Glomerular endothelial cell (primary cell): Measurements from ENCODE around the gene EVI2A. TPM values are rescaled to one million over a fixed set of nuclear protein-coding genes. Genes with fewer than 3 reads are reported as not detected.
"Not testable (repeated sequence)": the region's sequence is repeated elsewhere in the genome, so short reads cannot be mapped to it uniquely, and the experiment has no call there.

ENCODE experiments used
- DNase-seq: peaks from one replicate; pipeline ENCODE4 v3.0.0-alpha.2; 2011; ENCODE audit warnings: low read depth, low spot score; ENCODE audit errors: extremely low read depth
- total RNA-seq: library from RNA; depleted of rRNA; stranded (reverse); fragments of >200 nt; gene quantifications from 2 replicates; pipeline ENCODE4 v1.2.3, GENCODE V29; 2015

Gene EVI2A
- total RNA-seq, 1 donor from 2014 or later = 0.53 TPM

DNA sequence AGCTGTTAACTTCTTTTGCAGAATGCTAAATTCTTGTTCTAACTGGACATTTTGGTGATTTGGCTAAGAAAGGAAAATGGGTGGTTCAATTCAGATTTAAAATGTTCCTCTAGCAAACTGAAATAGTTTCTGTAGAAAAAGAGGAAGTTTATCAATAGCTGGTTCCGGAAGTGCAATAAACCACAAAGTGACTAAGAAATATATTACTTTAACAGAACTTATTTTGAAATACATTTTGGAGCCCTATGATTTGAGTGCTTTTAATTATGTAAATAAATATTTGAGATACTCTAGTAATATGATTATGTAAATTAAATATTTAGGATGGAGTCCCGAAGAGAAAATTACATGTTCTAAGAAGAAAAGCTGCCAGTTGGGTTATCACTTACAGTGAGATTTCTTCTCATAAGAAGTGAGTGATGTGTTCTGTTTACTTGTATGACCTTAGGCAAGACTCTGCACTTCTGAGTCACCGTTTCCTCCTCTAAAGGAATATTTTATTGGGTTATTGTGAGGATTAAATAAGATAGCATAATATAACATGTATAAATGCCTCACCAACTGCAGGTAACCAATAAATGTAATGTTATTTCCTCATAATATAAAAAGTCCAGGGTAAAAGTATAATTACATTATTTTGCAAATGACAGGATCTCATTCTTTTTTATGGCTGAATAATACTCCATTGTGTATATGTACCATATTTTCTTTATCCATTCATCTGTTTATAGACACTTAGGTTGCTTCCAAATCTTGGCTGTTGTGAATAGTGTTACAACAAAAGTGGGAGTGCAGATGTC lies 7.2 kb downstream of the EVI2A start, which contains the start of gene EVI2B:
EVI2B (minus strand) TSS at position 73 of the 800 bp plus-strand sequence. CDS start 8,445 bp downstream, outside the sequence.
- DNase-seq = peak; percentile 60

DNA sequence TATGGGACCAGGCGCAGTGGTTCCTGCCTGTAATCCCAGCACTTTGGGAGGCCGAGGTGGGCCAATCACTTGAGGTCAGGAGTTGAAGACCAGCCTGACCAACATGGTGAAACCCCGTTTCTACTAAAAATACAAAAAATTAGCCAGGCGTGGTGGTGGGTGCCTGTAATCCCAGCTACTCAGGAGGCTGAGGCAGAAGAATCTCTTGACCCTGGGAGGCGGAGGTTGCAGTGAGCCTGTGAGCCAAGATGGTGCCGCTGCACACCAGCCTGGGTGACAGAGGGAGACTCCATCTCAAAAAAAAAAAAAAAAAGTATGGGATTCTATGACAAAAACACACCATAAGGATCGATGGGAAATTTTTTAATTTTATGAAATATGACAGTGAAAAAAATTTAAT lies 9.2 kb downstream of the EVI2A start:
- not testable (repeated sequence) for DNase-seq

DNA sequence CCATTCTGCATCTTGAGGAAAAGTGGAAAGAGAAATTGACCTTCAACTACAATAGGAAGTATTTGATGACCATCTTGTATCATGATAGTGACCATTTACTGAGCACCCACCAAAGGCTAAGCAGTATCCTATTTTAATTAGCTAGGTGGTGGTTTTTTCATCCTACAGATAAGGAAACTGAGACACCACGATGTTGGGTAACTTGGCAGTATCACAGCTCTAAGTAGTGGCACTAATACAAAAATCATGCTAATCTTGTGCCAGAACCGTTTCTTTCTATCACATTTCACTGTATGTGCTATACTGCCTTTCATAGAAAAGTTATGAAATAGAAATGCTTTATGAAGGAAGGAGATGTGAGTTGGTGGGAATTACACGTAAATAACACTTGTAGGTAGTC lies 9.9 kb downstream of the EVI2A start:
- no peak for DNase-seq

DNA sequence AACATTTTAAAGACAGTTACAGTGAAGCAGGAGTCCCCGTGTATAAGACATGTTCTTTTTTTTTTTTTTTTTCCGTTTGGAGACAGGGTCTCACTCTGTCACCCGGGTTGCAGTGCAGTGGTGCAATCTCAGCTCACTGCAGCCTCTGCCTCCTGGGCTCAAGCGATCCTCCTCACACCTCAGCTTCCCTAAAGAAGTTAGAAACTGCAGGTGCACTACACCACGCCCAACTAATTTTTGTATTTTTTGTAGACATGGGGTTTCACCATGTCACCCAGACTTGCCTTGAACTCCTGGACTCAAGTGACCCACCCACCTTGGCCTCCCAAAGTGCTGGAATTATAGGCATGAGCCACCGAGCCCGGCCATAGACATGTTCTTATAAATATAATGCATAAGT lies 10.5 kb downstream of the EVI2A start:
- no peak for DNase-seq

DNA sequence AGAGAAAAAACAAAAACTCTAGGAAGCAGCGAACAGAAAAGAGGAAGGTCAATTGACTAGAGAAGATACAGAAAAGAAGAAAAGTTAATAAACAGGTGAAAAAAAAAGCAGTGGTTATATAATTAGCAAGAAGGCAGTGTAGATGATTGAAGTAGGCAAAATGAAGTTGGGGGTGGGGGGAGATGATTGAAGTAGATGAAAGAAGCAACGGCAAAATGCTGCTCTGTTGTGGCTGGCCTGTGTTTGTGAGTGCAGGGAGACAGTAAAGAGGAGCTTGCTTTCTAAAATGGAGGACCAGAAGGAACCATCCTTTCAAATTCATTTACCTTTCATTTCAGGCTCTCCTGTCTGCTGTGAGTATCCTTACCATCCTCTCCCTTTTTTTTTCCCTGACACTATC lies 11.2 kb downstream of the EVI2A start:
- no peak for DNase-seq

- no peak for DNase-seq
Observed at GRCh38 chr17:31309556-31309955, 11.9 kb downstream of the EVI2A start.

- no peak for DNase-seq
Observed at GRCh38 chr17:31308372-31309334, 12.8 kb downstream of the EVI2A start.

GRCh38 chr17:31307640-31308039 lies 13.8 kb downstream of the EVI2A start:
- DNase-seq = no peak

GRCh38 chr17:31299624-31300023 lies 21.8 kb downstream of the EVI2A start:
- no peak for DNase-seq

GRCh38 chr17:31297090-31297489 lies 24.3 kb downstream of the EVI2A start, which contains the start of gene OMG:
Gene OMG (minus strand): TSS chr17:31297239. CDS start chr17:31296331, 908 bp downstream.
- DNase-seq = no peak

DNA sequence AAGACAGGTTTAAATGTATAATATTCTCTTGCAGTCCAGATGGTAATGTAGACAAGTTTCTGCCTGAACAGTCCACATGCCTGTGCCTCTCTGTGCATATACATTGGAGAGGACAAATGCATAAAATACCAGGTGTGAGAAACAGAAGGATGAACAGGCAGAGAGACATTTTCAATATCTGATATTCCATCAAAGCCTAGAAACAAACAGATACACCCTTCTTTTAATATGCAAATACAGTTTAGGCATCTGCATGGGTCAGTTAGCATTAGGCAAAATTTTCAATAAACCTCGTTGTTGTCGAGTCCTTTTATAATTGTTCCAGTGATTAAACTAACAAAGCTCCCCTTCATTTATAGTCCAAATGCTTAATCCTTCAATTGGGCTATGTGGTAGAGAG lies 25.3 kb downstream of the EVI2A start:
- no peak for DNase-seq

GRCh38 chr17:31295489-31295871 lies 25.9 kb downstream of the EVI2A start:
- no peak for DNase-seq

GRCh38 chr17:31294820-31295488 lies 26.5 kb downstream of the EVI2A start:
- no peak for DNase-seq

DNA sequence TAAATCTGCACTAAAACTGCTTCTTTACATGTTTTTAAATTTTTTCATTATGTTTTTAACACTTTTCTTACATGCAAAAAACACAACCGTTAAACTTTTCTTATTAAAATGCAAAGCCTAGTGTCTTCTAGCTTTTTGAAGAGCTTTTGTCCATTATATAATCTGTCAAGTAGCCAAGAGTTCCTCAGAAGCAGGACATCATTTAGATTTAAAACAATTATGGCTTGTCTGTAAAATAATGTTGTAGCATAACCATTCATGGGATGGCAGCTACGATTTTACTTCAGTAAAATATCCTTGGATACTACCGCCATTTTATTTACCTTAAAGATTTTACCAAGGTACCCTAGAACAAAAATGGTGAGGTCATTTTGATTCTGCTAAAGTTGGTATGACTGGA lies 27.2 kb downstream of the EVI2A start:
- no peak for DNase-seq

DNA sequence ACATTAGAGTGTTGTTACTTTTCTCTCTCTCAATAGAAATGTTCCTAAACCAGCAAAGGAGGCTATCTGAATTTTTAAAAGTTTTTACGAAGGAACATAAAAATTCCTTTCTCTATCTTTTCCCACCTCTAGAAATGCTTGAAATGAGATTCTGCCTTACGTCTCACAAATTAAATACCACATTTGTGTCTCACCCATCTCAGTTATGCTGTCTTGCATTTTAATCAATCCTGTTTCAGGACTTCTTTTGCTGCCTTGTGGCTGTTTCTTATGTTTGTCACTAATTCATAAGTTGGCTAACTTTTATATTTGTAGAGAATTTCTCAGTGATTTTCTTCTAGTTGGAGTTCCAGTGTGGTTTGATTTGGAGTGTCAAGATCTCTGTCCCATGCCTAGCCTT lies 27.8 kb downstream of the EVI2A start:
- DNase-seq = no peak

DNA sequence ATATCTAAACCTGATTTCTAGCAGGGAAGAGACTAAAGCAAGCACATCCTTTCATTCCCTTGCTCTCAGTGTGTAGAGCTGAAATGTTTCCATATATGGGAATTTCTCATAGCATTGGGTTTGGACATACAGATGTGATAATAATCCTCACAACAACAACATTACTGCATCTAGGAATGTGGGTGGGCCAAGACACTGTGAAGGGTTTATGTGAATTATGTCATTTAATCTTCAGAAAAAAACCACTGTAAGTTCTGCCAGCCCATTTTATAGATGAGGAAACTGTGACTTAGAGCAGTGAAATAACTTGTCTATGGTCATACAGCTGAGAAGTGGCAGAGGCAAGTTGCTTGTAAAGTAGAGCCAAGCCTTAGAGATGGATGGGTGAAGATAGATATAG lies 29.6 kb downstream of the EVI2A start:
- DNase-seq = no peak

GRCh38 chr17:31289790-31290189 lies 31.6 kb downstream of the EVI2A start:
- no peak for DNase-seq

- not testable (repeated sequence) for DNase-seq
Observed at GRCh38 chr17:31287932-31288331, 33.5 kb downstream of the EVI2A start.

- no peak for DNase-seq
Observed at GRCh38 chr17:31286587-31286986, 34.8 kb downstream of the EVI2A start.

DNA sequence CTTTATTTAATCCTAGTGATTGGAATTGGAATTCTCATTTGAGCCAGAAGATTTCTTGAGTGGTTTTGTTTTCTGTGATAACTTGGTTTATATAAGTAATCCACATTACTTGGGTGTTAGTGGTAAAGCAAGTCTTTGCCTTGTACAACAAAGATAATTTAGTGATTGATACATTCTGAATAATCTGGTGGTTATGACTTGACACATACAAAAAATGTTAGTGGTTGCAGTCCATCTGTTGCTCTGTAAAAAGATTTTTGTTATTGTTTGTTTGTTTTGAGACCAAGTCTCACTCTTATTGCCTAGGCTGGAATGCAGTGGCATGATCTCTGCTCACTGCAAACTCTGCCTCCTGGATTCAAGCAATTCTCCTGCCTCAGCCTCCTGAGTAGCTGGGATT lies 37.6 kb downstream of the EVI2A start:
- no peak for DNase-seq

DNA sequence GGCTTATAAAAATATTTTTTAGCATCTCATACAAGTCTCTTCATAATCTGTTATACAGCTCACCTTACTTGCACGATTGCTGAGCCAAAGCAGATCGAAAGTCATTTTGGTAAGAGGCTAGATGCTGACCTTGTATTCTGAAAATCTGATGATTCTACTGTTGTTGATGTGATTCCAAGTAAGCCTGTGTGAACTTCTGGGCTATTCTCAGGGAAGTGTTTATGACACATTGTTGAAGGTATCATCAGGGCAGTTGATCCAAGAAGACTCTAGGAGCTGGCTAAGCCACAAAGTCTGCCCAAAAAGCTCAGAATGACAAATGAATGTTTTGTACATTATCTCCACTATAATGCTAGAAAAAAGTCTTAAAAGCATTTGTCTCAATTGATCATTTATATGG lies 40.4 kb downstream of the EVI2A start:
- no peak for DNase-seq
